ENCODE measurements around the gene LITAF. TPM values are rescaled to one million over a fixed set of nuclear protein-coding genes. Genes with fewer than 3 reads are reported as not detected.
"Not testable (repeated sequence)": the region's sequence is repeated elsewhere in the genome, so short reads cannot be mapped to it uniquely, and the experiment has no call there.

The LITAF gene
- total RNA-seq, 1 donor from 2014 or later, result 170 TPM

DNA sequence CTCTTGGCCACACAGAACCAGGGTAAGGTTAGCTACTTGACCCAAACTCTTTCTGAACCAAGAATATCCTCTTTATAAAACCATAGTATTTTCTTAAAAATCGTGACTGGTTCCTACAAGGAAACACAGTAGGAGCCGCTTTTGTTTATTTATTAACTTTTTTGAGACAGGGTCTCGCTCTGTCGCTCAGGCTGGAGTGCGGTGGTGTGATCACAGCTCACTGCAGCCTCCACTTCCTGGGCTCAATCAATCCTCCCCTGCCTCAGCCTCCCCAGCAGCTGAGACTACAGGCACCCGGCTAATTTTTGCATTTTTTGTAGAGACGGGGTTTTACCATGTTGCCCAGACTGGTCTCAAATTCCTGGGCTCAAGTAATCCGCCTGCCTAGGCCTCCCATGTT, 14.7 kb upstream of the LITAF start:
- no peak overlapping the region for H3K27ac Mint-ChIP-seq
- no peaks in the 10 kb centered on the region for H3K9me3 Mint-ChIP-seq
- intact Hi-C loops (cut with micrococcal nuclease), result no loop called here
- DNase-seq, result no peak
- peaks cover 8% of the 10 kb centered on the region for H3K27me3 Mint-ChIP-seq
- H3K36me3 Mint-ChIP-seq (ENCODE audit: low read depth), result no peaks in the 10 kb centered on the region
- peaks cover 10% of the 10 kb centered on the region for H3K4me1 Mint-ChIP-seq
- H3K4me3 Mint-ChIP-seq, result no peak overlapping the region

GRCh38 chr16:11599579-11599978, 12.9 kb upstream of the LITAF start:
- no peak overlapping the region for H3K4me3 Mint-ChIP-seq
- peaks cover 5% of the 10 kb centered on the region for H3K27me3 Mint-ChIP-seq

GRCh38 chr16:11597235-11598095, 10.7 kb upstream of the LITAF start:
- intact Hi-C loops (cut with micrococcal nuclease), result loop anchor here (2.0 kb wide), 1 partner anchor 65 kb away; no protein-coding TSS in a partner anchor
- Mint-ChIP-seq H3K4me3 (no peak overlapping the region), H3K36me3 (ENCODE audit: low read depth) (no peaks in the 10 kb centered on the region), H3K9me3 (no peaks in the 10 kb centered on the region), H3K27ac (peak overlapping the region; percentile 79), H3K4me1 (peaks cover 11% of the 10 kb centered on the region), H3K27me3 (peaks cover 2% of the 10 kb centered on the region)
- no peak for DNase-seq

More at GRCh38 chr16:11599579-11599978, 12.9 kb upstream of the LITAF start:
- H3K36me3 Mint-ChIP-seq (ENCODE audit: low read depth), result no peaks in the 10 kb centered on the region
- intact Hi-C loops (cut with micrococcal nuclease), result loop anchor here (2.0 kb wide), 1 partner anchor 67 kb away; no protein-coding TSS in a partner anchor
- no peaks in the 10 kb centered on the region for H3K9me3 Mint-ChIP-seq
- DNase-seq, result no peak
- H3K4me1 Mint-ChIP-seq, result peaks cover 11% of the 10 kb centered on the region
- H3K27ac Mint-ChIP-seq, result no peak overlapping the region

DNA sequence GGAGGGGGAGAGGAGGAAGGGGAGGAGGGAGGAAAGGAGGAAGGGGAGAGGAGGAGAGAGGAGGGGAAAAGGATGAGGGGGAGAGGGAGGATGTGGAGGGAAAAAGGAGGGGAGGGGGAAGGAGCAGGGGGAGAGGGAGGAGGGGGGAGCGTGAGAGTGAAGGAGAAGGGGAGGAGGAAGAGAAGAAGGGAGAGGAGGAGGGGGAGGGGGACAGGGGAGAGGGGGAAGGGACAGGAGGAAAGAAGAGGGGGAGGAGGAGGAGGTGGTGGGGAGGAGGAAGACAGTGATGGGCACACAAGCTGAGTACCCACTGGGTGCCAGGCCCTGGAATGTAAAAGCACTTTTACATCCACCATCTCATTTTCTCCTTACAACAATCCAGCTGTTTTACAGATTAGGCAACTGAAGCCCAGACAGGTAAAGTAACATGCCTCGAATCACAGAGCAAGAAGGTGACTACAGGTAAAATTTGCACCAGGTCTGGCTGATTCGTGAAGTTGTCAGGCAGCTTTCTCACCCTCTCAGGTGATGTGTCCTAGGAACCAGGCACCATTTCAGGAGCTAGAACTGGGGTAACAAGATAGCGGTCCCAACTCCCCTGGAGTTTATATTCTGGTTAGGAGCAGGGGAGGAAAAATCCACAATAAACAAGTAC, 10.0 kb upstream of the LITAF start:
- Mint-ChIP-seq H3K36me3 (ENCODE audit: low read depth) (no peaks in the 10 kb centered on the region), H3K4me3 (no peak overlapping the region), H3K27me3 (no peaks in the 10 kb centered on the region), H3K9me3 (no peaks in the 10 kb centered on the region), H3K4me1 (peaks cover 11% of the 10 kb centered on the region), H3K27ac (no peak overlapping the region)
- DNase-seq, result no peak
- intact Hi-C loops (cut with micrococcal nuclease), result no loop called here

- Mint-ChIP-seq H3K9me3 (no peaks in the 10 kb centered on the region), H3K4me1 (peaks cover 14% of the 10 kb centered on the region), H3K4me3 (no peak overlapping the region), H3K27ac (no peak overlapping the region), H3K27me3 (peaks cover 3% of the 10 kb centered on the region), H3K36me3 (ENCODE audit: low read depth) (no peaks in the 10 kb centered on the region)
- DNase-seq, result no peak
- intact Hi-C loops (cut with micrococcal nuclease), result no loop called here
Observed at GRCh38 chr16:11593581-11593980, 6.9 kb upstream of the LITAF start.

GRCh38 chr16:11593076-11593475, 6.4 kb upstream of the LITAF start:
- H3K27ac Mint-ChIP-seq; H3K4me3 Mint-ChIP-seq; DNase-seq; H3K27me3 Mint-ChIP-seq; H3K9me3 Mint-ChIP-seq; intact Hi-C loops (cut with micrococcal nuclease); H3K36me3 Mint-ChIP-seq (ENCODE audit: low read depth): not testable (repeated sequence)
- peaks cover 14% of the 10 kb centered on the region for H3K4me1 Mint-ChIP-seq

GRCh38 chr16:11591630-11592029, 4.9 kb upstream of the LITAF start:
- intact Hi-C loops (cut with micrococcal nuclease); H3K27ac Mint-ChIP-seq; H3K36me3 Mint-ChIP-seq (ENCODE audit: low read depth); DNase-seq; H3K4me3 Mint-ChIP-seq; H3K27me3 Mint-ChIP-seq; H3K9me3 Mint-ChIP-seq: not testable (repeated sequence)
- peaks cover 12% of the 10 kb centered on the region for H3K4me1 Mint-ChIP-seq

DNA sequence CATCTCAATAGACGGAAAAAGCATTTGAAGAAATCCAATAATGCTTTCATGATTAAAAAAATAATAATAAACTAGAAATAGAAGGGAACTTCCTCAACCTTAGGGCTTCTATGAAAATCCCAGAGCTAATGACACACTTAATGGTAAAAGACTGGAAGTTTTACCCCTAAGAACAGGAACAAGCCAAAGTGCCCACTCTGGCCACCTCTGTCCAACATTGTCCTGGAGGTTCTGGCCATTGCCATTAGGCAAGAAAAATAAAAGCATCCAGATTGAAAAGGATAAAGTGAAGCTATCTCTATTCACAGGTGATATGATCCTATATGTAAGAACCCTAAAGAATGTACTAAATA, 2.5 kb upstream of the LITAF start:
- Mint-ChIP-seq H3K9me3 (no peaks in the 10 kb centered on the region), H3K4me3 (no peak overlapping the region), H3K27ac (no peak overlapping the region), H3K4me1 (peaks cover 19% of the 10 kb centered on the region), H3K27me3 (peaks cover 3% of the 10 kb centered on the region), H3K36me3 (ENCODE audit: low read depth) (peaks cover 15% of the 10 kb centered on the region)
- no peak for DNase-seq
- intact Hi-C loops (cut with micrococcal nuclease), result loop anchor here (10.0 kb wide), 4 partner anchors 326 to 946 kb away; partner anchors contain the start of genes GSPT1 and SOCS1

GRCh38 chr16:11588321-11589197, 1.8 kb upstream of the LITAF start:
- H3K27me3 Mint-ChIP-seq, result peaks cover 3% of the 10 kb centered on the region
- peak overlapping the region; percentile 67 for H3K27ac Mint-ChIP-seq
- peak overlapping the region; percentile 21 for H3K4me3 Mint-ChIP-seq
- no peak for DNase-seq
- intact Hi-C loops (cut with micrococcal nuclease), result loop anchor here (10.0 kb wide), 4 partner anchors 326 to 946 kb away; partner anchors contain the start of genes GSPT1 and SOCS1
- peaks cover 19% of the 10 kb centered on the region for H3K36me3 Mint-ChIP-seq (ENCODE audit: low read depth)
- H3K9me3 Mint-ChIP-seq, result no peaks in the 10 kb centered on the region
- H3K4me1 Mint-ChIP-seq, result peaks cover 25% of the 10 kb centered on the region

GRCh38 chr16:11587643-11588247, 1.0 kb upstream of the LITAF start:
- Mint-ChIP-seq H3K27ac (peak overlapping the region; percentile 88), H3K36me3 (ENCODE audit: low read depth) (peaks cover 24% of the 10 kb centered on the region), H3K4me1 (peaks cover 31% of the 10 kb centered on the region), H3K9me3 (no peaks in the 10 kb centered on the region), H3K27me3 (peaks cover 3% of the 10 kb centered on the region), H3K4me3 (peak overlapping the region; percentile 84)
- DNase-seq, result no peak
- intact Hi-C loops (cut with micrococcal nuclease), result loop anchor here (2.0 to 10.0 kb wide), 5 partner anchors 53 to 947 kb away; partner anchors contain the start of genes GSPT1 and SOCS1

- Mint-ChIP-seq H3K36me3 (ENCODE audit: low read depth) (peaks cover 27% of the 10 kb centered on the region), H3K27me3 (peaks cover 3% of the 10 kb centered on the region), H3K9me3 (no peaks in the 10 kb centered on the region), H3K27ac (peak overlapping the region; percentile 89), H3K4me3 (peak overlapping the region; percentile 90), H3K4me1 (peaks cover 42% of the 10 kb centered on the region)
- DNase-seq, result no peak
- intact Hi-C loops (cut with micrococcal nuclease), result loop anchor here (2.0 to 10.0 kb wide), 5 partner anchors 54 to 948 kb away; partner anchors contain the start of genes GSPT1 and SOCS1
Observed at GRCh38 chr16:11586378-11586855, 302 bp downstream of the LITAF start.

GRCh38 chr16:11585460-11586377, 1.0 kb downstream of the LITAF start:
- peaks cover 3% of the 10 kb centered on the region for H3K27me3 Mint-ChIP-seq
- H3K9me3 Mint-ChIP-seq, result no peaks in the 10 kb centered on the region
- H3K4me3 Mint-ChIP-seq, result peak overlapping the region; percentile 90
- peaks cover 31% of the 10 kb centered on the region for H3K36me3 Mint-ChIP-seq (ENCODE audit: low read depth)
- peaks cover 49% of the 10 kb centered on the region for H3K4me1 Mint-ChIP-seq
- peak overlapping the region; percentile 89 for H3K27ac Mint-ChIP-seq
- DNase-seq, result peak; percentile 76
- intact Hi-C loops (cut with micrococcal nuclease), result loop anchor here (2.0 to 10.0 kb wide), 5 partner anchors 55 to 949 kb away; partner anchors contain the start of genes GSPT1 and SOCS1

Measured in activated CD4-positive, alpha-beta T cell treated with anti-CD3 and anti-CD28 coated beads, Interleukin-2, amount 10 ng/mL, durations not matched to agents 24 days and 14 days (primary cell).